NCI-H2171 treated with DMSO at 0.1 percent for 48 hours (cell line): ENCODE data around the gene ADARB1.

ENCODE experiments used
- DNase-seq: peaks from one replicate; lab custom pipeline; 2025; lab: John Stamatoyannopoulos, UW

ADARB1 gene

GRCh38 chr21:45095505-45095904 is 21.1 kb downstream of the ADARB1 start:
- DNase-seq = no peak

GRCh38 chr21:45096217-45096616 is 21.8 kb downstream of the ADARB1 start:
- DNase-seq = no peak

- peak; percentile 75 for DNase-seq
Observed at GRCh38 chr21:45097827-45098387, 23.5 kb downstream of the ADARB1 start.

- DNase-seq = peak; percentile 72
Observed at GRCh38 chr21:45098867-45099266, 24.5 kb downstream of the ADARB1 start.

- DNase-seq = no peak
Observed at GRCh38 chr21:45099571-45099970, 25.2 kb downstream of the ADARB1 start.

- no peak for DNase-seq
Observed at GRCh38 chr21:45100866-45101265, 26.5 kb downstream of the ADARB1 start.

GRCh38 chr21:45102391-45102932 is 28.1 kb downstream of the ADARB1 start:
- DNase-seq = no peak

- DNase-seq = no peak
Observed at GRCh38 chr21:45103971-45104520, 29.7 kb downstream of the ADARB1 start.

GRCh38 chr21:45104560-45104959 is 30.2 kb downstream of the ADARB1 start:
- DNase-seq = peak; percentile 53

- peak; percentile 38 for DNase-seq
Observed at GRCh38 chr21:45105906-45106485, 31.6 kb downstream of the ADARB1 start.

- DNase-seq = no peak
Observed at GRCh38 chr21:45108034-45108790, 33.8 kb downstream of the ADARB1 start.

GRCh38 chr21:45108808-45109781 is 34.7 kb downstream of the ADARB1 start:
- no peak for DNase-seq

GRCh38 chr21:45109831-45110492 is 35.6 kb downstream of the ADARB1 start:
- DNase-seq = no peak

GRCh38 chr21:45110873-45111624 is 36.7 kb downstream of the ADARB1 start:
- DNase-seq = peak; percentile 80

- DNase-seq = peak; percentile 71
Observed at GRCh38 chr21:45111703-45112102, 37.3 kb downstream of the ADARB1 start.

- DNase-seq = no peak
Observed at GRCh38 chr21:45112371-45112770, 38.0 kb downstream of the ADARB1 start.

- no peak for DNase-seq
Observed at GRCh38 chr21:45113543-45113942, 39.2 kb downstream of the ADARB1 start.

- no peak for DNase-seq
Observed at GRCh38 chr21:45114072-45114471, 39.7 kb downstream of the ADARB1 start.

- DNase-seq = no peak
Observed at GRCh38 chr21:45114475-45114874, 40.1 kb downstream of the ADARB1 start.

- DNase-seq = no peak
Observed at GRCh38 chr21:45115141-45115540, 40.8 kb downstream of the ADARB1 start.
